Trophoblast cell (in vitro differentiated cells and primary cell): ENCODE results near the gene KRTAP10-8.

Experiments
- DNase-seq, 2 donors: peaks; one replicate each; pipeline ENCODE4 v3.0.0-alpha.2; 2016
- H2AFZ ChIP-seq: 2 replicates; pipeline ENCODE4 v1.6.1; 2013; ENCODE audit warnings: low read length, moderate library complexity, mild to moderate bottlenecking; ENCODE audit not compliant: insufficient read depth, poor library complexity
- H2AK5ac ChIP-seq: 2 replicates; pipeline ENCODE4 v1.6.1; 2013; ENCODE audit warnings: mild to moderate bottlenecking, low read length
- H2BK120ac ChIP-seq: 2 replicates; pipeline ENCODE4 v1.6.1; 2013; ENCODE audit warnings: low read length, mild to moderate bottlenecking, moderate library complexity; ENCODE audit not compliant: insufficient read depth, poor library complexity
- H2BK12ac ChIP-seq: 2 replicates; pipeline ENCODE4 v1.6.1; 2013; ENCODE audit warnings: mild to moderate bottlenecking, low read length, moderate library complexity
- H2BK5ac ChIP-seq: 2 replicates; pipeline ENCODE4 v1.6.1; 2013; ENCODE audit warnings: low read length, low read depth, moderate library complexity, mild to moderate bottlenecking; ENCODE audit not compliant: poor library complexity
- H3K14ac ChIP-seq: 2 replicates; pipeline ENCODE4 v1.6.1; 2013; ENCODE audit warnings: mild to moderate bottlenecking, low read length
- H3K18ac ChIP-seq: 2 replicates; pipeline ENCODE4 v1.6.1; 2013; ENCODE audit warnings: mild to moderate bottlenecking, low read length
- H3K23ac ChIP-seq: 2 replicates; pipeline ENCODE4 v1.6.1; 2013; ENCODE audit warnings: low read length
- H3K27ac ChIP-seq: 2 replicates; pipeline ENCODE4 v1.5.1; 2013; ENCODE audit warnings: low read depth, mild to moderate bottlenecking, inconsistent platforms, low read length, moderate library complexity
- H3K27me3 ChIP-seq: 2 replicates; pipeline ENCODE4 v1.6.1; 2013; ENCODE audit warnings: inconsistent platforms, mild to moderate bottlenecking, low read length, moderate library complexity; ENCODE audit not compliant: insufficient read depth
- H3K36me3 ChIP-seq, 2 experiments: 1 replicate in 1 of 2; 2 replicates in 1 of 2; pipeline ENCODE4 v1.6.1; 2013; ENCODE audit warnings: low read length in 2 of 2, mild to moderate bottlenecking in 2 of 2, moderate library complexity in 1 of 2; ENCODE audit not compliant: insufficient read depth in 2 of 2, control insufficient read depth in 1 of 2
- H3K4ac ChIP-seq: 2 replicates; pipeline ENCODE4 v1.6.1; 2013; ENCODE audit warnings: low read depth, mild to moderate bottlenecking, low read length, moderate library complexity
- H3K4me1 ChIP-seq, 2 experiments: 1 replicate in 1 of 2; 2 replicates in 1 of 2; pipeline ENCODE4 v1.6.1; 2013; ENCODE audit warnings: low read length in 2 of 2, mild to moderate bottlenecking in 2 of 2, moderate library complexity in 1 of 2; ENCODE audit not compliant: insufficient read depth in 2 of 2, control insufficient read depth in 1 of 2
- H3K4me2 ChIP-seq: 2 replicates; pipeline ENCODE4 v1.6.1; 2013; ENCODE audit warnings: inconsistent platforms, mild to moderate bottlenecking, low read length, moderate library complexity
- H3K4me3 ChIP-seq: 2 replicates; pipeline ENCODE4 v1.5.1; 2013; ENCODE audit warnings: mild to moderate bottlenecking, low read depth, low read length, inconsistent platforms
- H3K79me1 ChIP-seq: one replicate; pipeline ENCODE4 v1.6.1; 2013; ENCODE audit warnings: low read length
- H3K79me2 ChIP-seq: 2 replicates; pipeline ENCODE4 v1.6.1; 2013; ENCODE audit warnings: low read length, mild to moderate bottlenecking; ENCODE audit not compliant: control insufficient read depth, insufficient read depth, poor library complexity
- H3K9ac ChIP-seq: 2 replicates; pipeline ENCODE4 v1.6.1; 2013; ENCODE audit warnings: mild to moderate bottlenecking, low read length
- H3K9me3 ChIP-seq: 2 replicates; pipeline ENCODE4 v1.6.1; 2013; ENCODE audit warnings: low read depth, mild to moderate bottlenecking, control low read depth, inconsistent platforms, low read length; ENCODE audit not compliant: insufficient read depth
- H4K12ac ChIP-seq: 2 replicates; pipeline ENCODE4 v1.6.1; 2013; ENCODE audit warnings: low read depth, mild to moderate bottlenecking, low read length, moderate library complexity
- H4K8ac ChIP-seq: 2 replicates; pipeline ENCODE4 v1.6.1; 2013; ENCODE audit warnings: low read depth, mild to moderate bottlenecking, low read length, moderate library complexity
- H4K91ac ChIP-seq: one replicate; pipeline ENCODE4 v1.6.1; 2013; ENCODE audit warnings: low read depth, mild to moderate bottlenecking, low read length, moderate library complexity
- WGBS: extraction: QIAGEN DNeasy Blood & Tissue Kit; methylation state at CpG from one replicate; pipeline ENCODE4 v1.1.7; 2013; ENCODE audit warnings: missing lambda C conversion rate; ENCODE audit not compliant: insufficient read length, insufficient coverage; ENCODE audit errors: extremely low coverage; 5-methylcytosine and 5-hydroxymethylcytosine counted together

The KRTAP10-8 gene

DNA sequence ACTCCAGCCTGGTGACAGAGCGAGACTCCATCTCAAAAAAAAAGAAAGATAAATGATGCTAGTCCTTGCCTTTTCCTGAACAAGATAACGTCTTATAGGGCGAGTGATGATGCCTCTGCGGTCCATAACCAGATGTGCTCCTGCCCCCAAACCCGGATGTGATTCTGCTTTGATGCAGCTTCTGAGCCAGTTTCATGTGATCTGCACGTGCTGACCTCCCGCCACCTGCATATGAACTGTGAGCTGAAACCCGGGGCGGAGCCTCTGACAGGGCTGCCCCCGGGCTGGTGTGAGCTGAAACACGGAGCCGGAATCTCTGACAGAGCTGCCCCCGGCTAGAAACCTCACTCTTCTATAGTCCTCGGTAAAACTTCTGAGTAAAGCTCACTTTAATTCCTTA is 41.2 kb downstream of the KRTAP10-8 start:
- H3K79me1 ChIP-seq, result no peaks in the 10 kb centered on the region
- WGBS, result no CpG with 5 or more reads among the region's 14 CpGs
- no peak for DNase-seq
- no peak overlapping the region for H2BK120ac ChIP-seq
- no peak overlapping the region for H3K14ac ChIP-seq
- H4K91ac ChIP-seq, result no peak overlapping the region
- no peak overlapping the region for H3K4me2 ChIP-seq
- no peaks in the 10 kb centered on the region for H3K27me3 ChIP-seq
- H2AFZ ChIP-seq, result no peak overlapping the region
- no peak overlapping the region for H3K4me3 ChIP-seq
- no peaks in the 10 kb centered on the region for H3K36me3 ChIP-seq
- no peak overlapping the region for H4K8ac ChIP-seq
- no peak overlapping the region for H3K27ac ChIP-seq
- peaks cover 15% of the 10 kb centered on the region for H3K9me3 ChIP-seq
- H3K4me1 ChIP-seq, result peaks cover 2 to 4% of the 10 kb centered on the region in 2 experiments
- H2BK5ac ChIP-seq, result no peak overlapping the region
- no peak overlapping the region for H3K9ac ChIP-seq
- H3K4ac ChIP-seq, result no peak overlapping the region
- no peaks in the 10 kb centered on the region for H3K79me2 ChIP-seq
- no peak overlapping the region for H3K18ac ChIP-seq
- no peak overlapping the region for H3K23ac ChIP-seq
- no peak overlapping the region for H2BK12ac ChIP-seq
- H2AK5ac ChIP-seq, result no peak overlapping the region
- H4K12ac ChIP-seq, result no peak overlapping the region

- no CpG with 5 or more reads among the region's 17 CpGs for WGBS
- H3K27me3 ChIP-seq, result no peaks in the 10 kb centered on the region
- no peak overlapping the region for H2BK120ac ChIP-seq
- no peak overlapping the region for H3K4me3 ChIP-seq
- H3K27ac ChIP-seq, result no peak overlapping the region
- H3K36me3 ChIP-seq, result no peaks in the 10 kb centered on the region
- no peak overlapping the region for H3K9ac ChIP-seq
- no peak overlapping the region for H3K18ac ChIP-seq
- H3K4me1 ChIP-seq, result peaks cover 2 to 5% of the 10 kb centered on the region in 2 experiments
- H3K4me2 ChIP-seq, result no peak overlapping the region
- no peak overlapping the region for H3K4ac ChIP-seq
- no peak overlapping the region for H2AFZ ChIP-seq
- no peak for DNase-seq
- H3K9me3 ChIP-seq, result peaks cover 17% of the 10 kb centered on the region
- H3K79me2 ChIP-seq, result no peaks in the 10 kb centered on the region
- H2AK5ac ChIP-seq, result no peak overlapping the region
- H4K12ac ChIP-seq, result no peak overlapping the region
- no peak overlapping the region for H3K14ac ChIP-seq
- no peak overlapping the region for H3K23ac ChIP-seq
- no peak overlapping the region for H2BK12ac ChIP-seq
- H2BK5ac ChIP-seq, result no peak overlapping the region
- no peaks in the 10 kb centered on the region for H3K79me1 ChIP-seq
- no peak overlapping the region for H4K8ac ChIP-seq
- H4K91ac ChIP-seq, result no peak overlapping the region
Observed at GRCh38 chr21:44653656-44654575, 42.0 kb downstream of the KRTAP10-8 start.

GRCh38 chr21:44654576-44655175 is 42.8 kb downstream of the KRTAP10-8 start, which contains the start of gene KRTAP12-4:
TSS of gene KRTAP12-4 (minus strand) at chr21:44654659. CDS start at chr21:44654614, 45 bp downstream.
- no peak within 1 kb of the TSS for H2BK120ac ChIP-seq
- H4K12ac ChIP-seq, result no peak within 1 kb of the TSS
- H3K23ac ChIP-seq, result no peak within 1 kb of the TSS
- no peaks in the 10 kb centered on the region for H3K36me3 ChIP-seq
- H3K4me3 ChIP-seq, result no peak within 1 kb of the TSS
- no peak within 1 kb of the TSS for H4K8ac ChIP-seq
- no peak within 1 kb of the TSS for H3K14ac ChIP-seq
- H3K18ac ChIP-seq, result no peak within 1 kb of the TSS
- no peaks in the 10 kb centered on the region for H3K27me3 ChIP-seq
- H3K27ac ChIP-seq, result no peak within 1 kb of the TSS
- WGBS, result no CpG with 5 or more reads among the region's 9 CpGs
- no peak within 1 kb of the TSS for H2AFZ ChIP-seq
- H3K4me2 ChIP-seq, result no peak within 1 kb of the TSS
- H4K91ac ChIP-seq, result no peak within 1 kb of the TSS
- H2AK5ac ChIP-seq, result no peak within 1 kb of the TSS
- H2BK5ac ChIP-seq, result no peak within 1 kb of the TSS
- no peak within 1 kb of the TSS for H3K9ac ChIP-seq
- no peaks in the 10 kb centered on the region for H3K79me2 ChIP-seq
- H3K9me3 ChIP-seq, result peaks cover 18% of the 10 kb centered on the region
- H3K4me1 ChIP-seq, result peaks cover 2 to 7% of the 10 kb centered on the region in 2 experiments
- H3K4ac ChIP-seq, result no peak within 1 kb of the TSS
- H2BK12ac ChIP-seq, result no peak within 1 kb of the TSS
- no peaks in the 10 kb centered on the region for H3K79me1 ChIP-seq
- no peak for DNase-seq

GRCh38 chr21:44656868-44657267 is 45.0 kb downstream of the KRTAP10-8 start:
- no peak overlapping the region for H2BK12ac ChIP-seq
- H3K27ac ChIP-seq, result no peak overlapping the region
- no peak overlapping the region for H2AFZ ChIP-seq
- no peak overlapping the region for H2BK120ac ChIP-seq
- no peak overlapping the region for H3K23ac ChIP-seq
- H3K4me3 ChIP-seq, result no peak overlapping the region
- H3K27me3 ChIP-seq, result no peaks in the 10 kb centered on the region
- no peak overlapping the region for H3K18ac ChIP-seq
- peaks cover 13% of the 10 kb centered on the region for H3K9me3 ChIP-seq
- H3K4me2 ChIP-seq, result no peak overlapping the region
- no peaks in the 10 kb centered on the region for H3K79me2 ChIP-seq
- H3K4ac ChIP-seq, result no peak overlapping the region
- WGBS, result no CpG with 5 or more reads among the region's 1 CpG
- no peak overlapping the region for H3K9ac ChIP-seq
- no peak overlapping the region for H3K14ac ChIP-seq
- H2BK5ac ChIP-seq, result no peak overlapping the region
- H4K8ac ChIP-seq, result no peak overlapping the region
- H2AK5ac ChIP-seq, result no peak overlapping the region
- no peak overlapping the region for H4K12ac ChIP-seq
- H4K91ac ChIP-seq, result no peak overlapping the region
- no peaks in the 10 kb centered on the region for H3K79me1 ChIP-seq
- no peak for DNase-seq
- H3K4me1 ChIP-seq, result peaks cover 2 to 7% of the 10 kb centered on the region in 2 experiments
- H3K36me3 ChIP-seq, result no peaks in the 10 kb centered on the region
